Ureter (tissue), 1 donor: ENCODE data around the gene STX5. TPM values are rescaled to one million over a fixed set of nuclear protein-coding genes. Genes with fewer than 3 reads are reported as not detected.
"Not testable (repeated sequence)": the region's sequence is repeated elsewhere in the genome, so short reads cannot be mapped to it uniquely, and the experiment has no call there.

Experiments used
- DNase-seq: peaks from one replicate; pipeline ENCODE4 v3.0.0-alpha.2; 2020; ENCODE audit warnings: low spot score
- total RNA-seq: library from RNA; stranded (reverse); gene quantifications from one replicate; pipeline ENCODE4 v1.2.4, GENCODE V29; 2023
- donor health status: DM: yes; HTN: yes; CAD: no.

The STX5 gene
- total RNA-seq, 1 donor from 2014 or later: 30.1 TPM

DNA sequence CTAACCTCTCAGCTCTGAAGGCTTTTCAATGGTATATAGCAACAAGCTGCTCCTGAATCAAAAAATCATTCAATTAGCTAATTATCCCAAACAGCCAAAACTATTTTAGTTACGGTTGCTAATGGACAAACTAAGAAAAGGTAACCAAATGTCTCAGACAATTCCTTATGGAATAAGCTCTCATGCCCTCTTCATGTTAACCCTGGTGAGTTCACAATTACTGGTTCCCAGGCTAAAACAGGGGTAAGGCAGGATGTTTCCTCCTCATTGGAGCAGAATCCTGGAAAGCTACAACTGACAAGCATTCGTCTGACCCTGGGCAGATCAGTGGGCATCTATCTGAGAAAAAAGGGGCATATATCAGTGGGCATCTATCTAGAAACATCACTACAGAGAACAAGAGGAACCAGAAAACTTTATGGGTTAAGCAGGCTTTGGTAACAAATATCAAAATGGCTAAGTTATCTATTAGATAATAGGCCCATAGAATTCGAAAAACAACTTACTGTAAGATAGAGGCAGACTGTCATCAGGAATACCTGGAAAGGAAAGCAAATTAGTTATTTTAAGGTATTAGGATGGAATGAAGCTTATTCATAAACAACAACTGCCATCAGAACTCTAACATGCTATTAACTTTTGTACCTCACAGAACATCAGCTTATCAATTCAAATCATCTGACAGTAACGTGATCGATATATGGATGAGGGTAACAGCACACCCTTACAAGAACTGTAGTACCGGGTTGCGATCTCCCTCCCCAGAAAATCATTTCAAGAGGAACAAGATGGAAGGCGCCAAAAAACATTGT, 22.4 kb upstream of the STX5 start:
- DNase-seq: no peak

DNA sequence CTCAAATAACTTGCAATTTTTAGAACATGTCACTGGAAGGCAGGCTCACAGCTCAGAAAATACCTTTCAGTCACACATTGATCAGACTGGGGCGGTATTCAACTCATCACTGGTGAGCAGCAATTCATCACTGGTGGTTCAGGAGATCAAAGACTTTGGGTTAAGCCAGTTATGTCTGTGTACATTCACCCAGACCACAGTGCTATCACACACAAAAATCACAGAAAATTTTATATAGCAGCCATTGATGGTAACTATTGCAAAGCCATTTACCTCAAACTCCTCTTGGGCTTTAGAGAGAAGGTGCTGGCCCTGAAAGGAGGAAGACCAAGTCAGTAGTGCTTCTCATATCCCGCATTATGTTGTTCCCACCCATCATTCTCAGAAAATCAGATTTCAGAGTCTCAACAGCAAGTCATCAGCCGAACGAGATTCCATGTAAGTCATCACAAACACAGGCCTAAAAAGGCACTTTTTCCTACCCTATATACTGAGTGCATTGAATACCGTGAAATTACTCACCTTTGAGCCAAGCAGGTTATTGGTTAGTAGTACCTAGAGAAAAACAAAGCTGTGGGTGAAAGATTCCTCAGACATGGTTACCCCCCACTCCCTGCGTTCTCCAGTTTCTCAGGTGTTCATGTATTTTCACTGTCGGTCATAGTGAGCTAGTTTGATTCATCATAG, 21.6 kb upstream of the STX5 start:
- no peak for DNase-seq

DNA sequence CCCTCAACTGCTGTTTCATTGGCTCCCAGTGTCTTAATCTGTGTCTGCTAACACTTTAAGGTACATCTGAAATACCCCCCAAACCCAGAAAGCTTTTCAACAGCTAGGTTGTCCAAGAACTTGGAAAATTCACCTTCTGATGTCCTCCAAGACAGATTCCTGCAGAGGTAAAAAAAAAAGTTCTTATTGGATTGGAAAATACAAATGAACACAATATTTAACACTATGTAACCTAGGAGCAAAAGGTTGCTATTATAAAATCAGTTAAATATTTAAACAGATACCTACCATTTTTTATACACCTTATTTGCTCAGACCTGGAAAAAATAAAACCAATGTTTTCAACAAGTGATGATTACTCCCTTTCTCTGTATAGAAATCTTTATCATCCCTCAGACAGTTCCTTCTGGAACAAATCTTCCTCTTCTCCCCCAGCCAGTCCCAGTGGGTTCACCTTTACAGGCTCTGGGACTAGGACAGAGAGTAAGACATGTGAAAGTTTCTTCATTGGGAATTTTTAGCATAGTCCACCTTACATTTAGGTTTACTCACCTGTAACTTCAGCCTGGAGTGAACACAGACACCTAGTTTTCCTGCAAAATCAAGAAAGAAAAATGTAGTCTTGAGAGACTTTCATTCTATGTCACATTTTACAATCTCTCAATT, 20.8 kb upstream of the STX5 start:
- no peak for DNase-seq

DNA sequence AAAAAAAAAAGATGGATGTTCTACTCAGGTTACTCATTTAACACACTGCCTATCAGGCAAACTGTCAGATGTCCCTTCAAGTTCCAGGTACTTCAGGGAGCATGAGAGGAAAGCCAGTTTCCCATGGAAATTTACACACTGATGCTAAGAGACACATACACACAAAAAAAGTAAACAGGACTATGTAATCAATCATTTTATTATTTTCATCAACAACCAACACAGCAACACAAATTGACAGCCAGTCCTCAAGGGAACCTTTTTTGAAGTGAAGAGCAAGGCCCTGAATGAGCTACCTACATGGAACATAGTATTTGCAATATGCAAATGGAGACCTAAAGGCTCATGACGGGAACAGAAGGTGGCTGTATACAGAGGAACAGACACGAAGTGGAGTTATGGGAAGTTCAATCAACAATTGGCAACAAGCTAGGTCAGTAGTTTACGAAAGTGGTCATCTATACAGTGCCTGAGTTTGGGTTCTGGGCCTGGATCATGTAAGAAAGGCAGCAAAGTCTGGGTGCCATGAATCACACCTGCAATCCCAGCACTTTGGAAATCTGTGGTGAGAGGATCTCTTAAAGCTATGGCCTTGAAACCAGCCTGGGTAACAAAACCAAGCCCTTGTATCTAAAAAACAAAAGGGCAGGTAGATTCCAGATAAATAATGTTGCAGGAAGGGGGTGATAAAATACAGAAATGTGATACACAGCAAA, 20.1 kb upstream of the STX5 start:
- no peak for DNase-seq

DNA sequence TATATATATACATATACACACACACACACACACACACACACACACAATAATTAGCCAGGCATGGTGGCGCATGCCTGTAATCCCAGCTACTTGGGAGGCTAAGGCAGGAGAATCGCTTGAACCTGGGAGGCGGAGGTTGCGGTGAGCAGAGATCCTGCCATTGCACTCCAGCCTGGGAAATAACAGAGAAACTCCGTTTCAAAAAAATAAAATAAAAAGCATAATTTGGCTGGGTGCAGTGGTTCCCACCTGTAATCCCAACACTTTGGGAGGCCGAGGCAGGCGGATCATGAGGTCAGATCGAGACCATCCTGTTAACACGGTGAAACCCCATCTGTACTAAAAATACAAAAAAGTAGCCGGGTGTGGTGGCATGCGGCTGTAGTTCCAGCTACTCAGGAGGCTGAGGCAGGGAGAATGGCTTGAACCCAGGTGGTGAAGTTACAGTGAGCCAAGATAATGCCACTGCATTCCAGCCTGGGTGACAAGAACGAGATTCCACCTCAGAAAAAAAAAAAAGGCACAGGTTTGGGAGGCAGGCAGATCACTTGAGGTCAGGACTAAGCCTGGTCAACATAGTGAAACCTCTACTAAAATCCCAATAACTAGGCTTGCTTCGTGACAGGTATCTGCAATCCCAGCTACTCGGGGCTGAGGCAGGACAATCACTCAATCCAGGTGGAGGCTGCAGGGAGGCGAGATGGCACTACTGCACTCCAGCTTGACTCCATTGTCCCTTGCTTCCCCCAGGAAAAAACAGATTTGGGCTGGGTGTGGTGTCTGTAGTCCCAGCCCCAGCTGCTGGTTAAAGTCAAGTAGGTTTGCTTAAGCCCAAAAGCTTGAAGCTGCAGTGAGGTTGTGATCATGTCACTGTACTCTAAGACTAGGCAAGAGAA, 19.3 kb upstream of the STX5 start:
- no peak for DNase-seq

DNA sequence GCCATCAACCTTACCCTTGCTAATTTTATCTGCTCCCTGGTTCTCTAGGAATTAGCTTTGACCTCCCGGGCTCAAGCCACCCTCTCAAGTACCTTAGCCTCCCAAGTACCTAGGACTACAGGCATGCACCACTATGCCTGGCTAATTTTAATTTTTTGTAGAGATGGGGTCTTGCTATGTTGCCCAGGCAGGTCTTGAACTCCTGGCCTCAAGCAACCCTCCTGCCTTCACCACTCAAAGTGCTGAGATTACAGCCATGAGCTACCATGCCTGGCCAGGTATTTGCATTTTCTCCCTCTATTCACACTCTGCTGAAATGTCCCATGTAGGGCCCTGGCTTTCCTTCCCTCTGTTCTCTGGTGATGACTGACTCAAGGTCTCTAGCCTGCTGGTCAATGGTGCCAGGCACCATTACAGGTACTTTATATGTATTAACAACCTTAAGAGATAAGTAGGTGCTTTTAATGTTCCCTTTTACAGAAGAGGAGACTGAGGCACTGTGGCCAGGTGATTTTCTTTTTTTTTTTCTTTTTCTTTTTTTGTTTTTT, 16.0 kb upstream of the STX5 start:
- DNase-seq: no peak

DNA sequence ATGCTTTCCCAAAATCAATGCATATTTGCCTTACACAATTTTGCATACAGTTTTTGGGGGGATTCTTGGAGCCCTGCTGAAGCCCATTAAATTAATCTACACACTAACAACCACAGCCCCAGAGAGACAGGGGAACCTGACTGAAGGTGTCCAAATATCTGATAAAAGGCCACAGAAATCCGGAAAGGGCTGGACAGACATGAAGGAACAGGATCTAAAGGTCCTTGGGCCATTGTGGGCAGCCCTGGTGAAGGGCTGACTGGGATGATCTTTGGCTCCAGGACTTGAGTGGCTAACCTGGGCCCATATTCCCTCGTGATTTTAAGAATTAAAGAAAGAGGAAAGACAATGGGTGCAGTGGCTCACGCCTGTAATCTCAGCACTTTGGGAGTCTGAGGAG, 14.3 kb upstream of the STX5 start:
- no peak for DNase-seq

DNA sequence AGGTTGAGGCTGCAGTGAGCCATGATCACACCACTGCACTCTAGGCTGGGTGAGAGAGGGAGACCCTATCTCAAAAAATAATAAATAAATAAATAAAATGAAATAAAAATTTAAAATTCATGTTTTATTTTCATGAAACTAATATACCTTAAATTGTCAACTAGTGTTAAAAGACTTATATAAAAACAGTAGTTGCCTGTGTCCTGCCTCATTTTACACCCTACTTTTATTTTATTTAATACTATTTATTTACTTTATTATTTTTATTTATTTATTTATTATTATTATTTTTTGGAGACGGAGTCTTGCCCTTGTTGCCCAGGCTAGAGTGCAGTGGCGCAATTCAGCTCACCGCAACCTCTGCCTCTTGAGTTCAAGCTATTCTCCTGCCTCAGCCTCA, 12.3 kb upstream of the STX5 start:
- DNase-seq: no peak

DNA sequence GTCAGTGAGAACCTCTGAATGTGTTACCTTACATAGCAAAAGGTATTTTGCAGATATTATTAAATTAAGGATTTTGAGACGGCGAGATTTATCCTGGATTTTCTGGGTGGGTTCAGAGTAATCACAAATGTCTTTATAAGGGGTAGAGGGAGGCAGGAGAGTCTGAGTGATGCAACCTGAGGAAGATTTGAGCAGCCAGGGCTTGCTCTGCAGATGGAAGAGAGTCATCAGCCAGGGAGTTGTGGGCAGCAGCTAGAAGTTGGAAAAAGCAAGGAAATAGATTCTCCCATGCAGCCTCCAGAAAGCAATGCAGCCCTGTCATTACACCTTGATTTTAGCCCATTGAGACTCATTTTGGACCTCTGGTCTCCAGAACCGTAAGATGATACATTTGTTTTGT, 11.6 kb upstream of the STX5 start:
- no peak for DNase-seq

DNA sequence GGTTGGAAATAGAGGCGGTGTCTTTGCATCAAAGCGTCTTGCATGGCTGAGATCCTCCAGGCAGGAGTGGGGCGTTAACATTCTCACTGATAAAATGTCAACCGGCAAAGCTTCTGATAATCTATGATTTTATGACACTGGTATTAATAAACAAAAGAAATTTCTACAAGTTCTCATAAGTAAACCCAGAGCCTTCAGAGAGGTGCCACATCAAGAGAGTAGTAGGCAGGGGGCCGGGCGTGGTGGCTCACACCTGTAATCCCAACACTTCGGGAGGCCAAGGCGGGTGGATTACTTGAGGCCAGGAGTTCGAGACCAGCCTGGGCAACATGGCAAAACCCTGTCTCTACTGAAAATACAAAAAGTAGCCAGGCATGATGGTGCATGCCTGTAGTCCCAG, 11.0 kb upstream of the STX5 start:
- not testable (repeated sequence) for DNase-seq

DNA sequence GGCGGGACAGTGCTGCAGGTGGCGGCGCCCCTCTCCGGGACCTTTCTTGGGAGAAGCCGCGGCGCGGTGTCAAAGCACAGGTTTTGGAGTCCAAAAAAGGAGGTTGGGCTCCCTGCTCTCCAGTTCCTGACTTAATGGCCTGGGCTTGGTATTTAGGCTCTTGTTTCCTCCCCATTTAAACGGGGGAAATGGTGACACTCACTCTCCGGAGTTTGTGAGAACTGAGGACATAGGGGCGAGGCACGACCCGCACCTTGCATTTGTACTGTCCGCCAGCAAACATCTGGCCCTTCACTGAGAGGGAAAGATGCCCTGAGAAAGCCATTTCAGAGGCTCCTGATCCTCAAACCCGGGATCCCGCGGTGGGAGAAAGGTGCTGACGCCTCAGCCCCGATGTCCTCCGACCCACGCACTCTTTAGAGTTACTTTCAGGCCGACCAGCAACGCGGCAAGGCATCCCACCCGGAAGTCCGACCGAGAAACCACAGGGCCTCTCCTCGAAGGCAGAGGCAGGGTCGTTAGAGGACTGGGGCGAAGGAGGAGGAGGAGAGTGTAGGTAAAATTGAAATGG, 10.4 kb upstream of the STX5 start:
- no peak for DNase-seq

DNA sequence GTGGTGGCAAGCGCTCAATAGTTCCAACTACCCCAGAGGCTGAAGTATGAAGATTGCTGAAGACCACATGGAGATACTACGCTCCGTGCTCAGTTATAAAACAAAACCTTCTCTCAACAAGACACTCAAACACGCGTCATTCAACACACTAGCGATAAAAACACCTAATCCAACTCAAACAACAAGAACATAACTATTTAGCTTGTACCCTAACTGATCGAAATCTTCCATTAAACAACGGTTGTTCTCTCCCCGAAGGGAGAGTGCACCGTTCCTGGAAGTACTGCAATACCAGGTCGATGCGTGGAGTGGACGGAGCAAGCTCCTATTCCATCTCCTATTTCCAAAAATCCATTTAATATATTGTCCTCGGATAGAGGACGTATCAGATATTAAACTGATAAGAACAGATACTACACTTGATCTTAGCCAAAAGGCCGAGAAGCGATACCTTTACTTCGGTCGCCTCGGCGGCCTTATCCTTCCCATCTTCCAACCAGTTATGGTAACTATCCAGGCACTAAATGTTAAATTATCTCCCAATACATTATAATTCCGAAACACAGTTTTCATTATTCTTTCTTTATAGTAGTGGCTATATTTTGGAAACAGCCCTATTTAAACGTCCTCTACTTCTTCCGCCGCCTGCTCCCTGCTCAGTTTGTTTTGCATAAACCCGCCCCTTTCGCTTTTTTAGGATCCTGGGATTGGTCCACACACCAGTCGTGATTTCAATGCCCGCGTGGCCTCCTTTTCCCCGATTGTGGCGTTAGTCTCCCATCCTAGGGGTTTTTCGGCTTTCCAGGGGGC, 9.7 kb upstream of the STX5 start:
- peak; percentile 90 for DNase-seq

DNA sequence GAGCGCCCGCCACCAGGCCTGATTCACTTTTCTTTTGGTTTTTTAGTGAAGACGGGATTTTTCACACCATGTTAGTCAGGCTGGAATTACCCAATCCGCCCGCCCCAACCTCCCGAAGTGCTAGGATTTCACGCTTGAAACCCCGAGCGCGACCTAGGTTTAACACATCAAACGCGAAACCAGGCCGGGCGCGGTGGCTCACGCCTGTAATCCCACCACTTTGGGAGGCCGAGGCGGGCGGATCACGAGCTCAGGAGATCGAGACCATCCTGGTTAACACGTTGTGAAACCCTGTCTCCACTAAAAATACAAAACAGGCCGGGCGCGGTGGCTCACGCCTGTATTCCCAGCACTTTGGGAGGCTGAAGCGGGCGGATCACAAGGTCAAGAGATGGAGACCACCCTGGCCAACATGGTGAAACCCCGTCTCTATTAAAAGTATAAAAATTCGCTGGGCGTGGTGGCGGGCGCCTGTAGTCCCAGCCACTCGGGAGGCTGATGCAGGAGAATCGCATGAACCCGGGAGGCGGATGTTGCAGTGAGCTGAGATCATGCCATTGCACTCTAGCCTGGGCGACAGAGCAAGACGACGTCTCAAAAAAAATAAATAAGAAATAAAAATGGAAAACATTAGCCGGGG, 9.0 kb upstream of the STX5 start:
- DNase-seq: peak; percentile 72

DNA sequence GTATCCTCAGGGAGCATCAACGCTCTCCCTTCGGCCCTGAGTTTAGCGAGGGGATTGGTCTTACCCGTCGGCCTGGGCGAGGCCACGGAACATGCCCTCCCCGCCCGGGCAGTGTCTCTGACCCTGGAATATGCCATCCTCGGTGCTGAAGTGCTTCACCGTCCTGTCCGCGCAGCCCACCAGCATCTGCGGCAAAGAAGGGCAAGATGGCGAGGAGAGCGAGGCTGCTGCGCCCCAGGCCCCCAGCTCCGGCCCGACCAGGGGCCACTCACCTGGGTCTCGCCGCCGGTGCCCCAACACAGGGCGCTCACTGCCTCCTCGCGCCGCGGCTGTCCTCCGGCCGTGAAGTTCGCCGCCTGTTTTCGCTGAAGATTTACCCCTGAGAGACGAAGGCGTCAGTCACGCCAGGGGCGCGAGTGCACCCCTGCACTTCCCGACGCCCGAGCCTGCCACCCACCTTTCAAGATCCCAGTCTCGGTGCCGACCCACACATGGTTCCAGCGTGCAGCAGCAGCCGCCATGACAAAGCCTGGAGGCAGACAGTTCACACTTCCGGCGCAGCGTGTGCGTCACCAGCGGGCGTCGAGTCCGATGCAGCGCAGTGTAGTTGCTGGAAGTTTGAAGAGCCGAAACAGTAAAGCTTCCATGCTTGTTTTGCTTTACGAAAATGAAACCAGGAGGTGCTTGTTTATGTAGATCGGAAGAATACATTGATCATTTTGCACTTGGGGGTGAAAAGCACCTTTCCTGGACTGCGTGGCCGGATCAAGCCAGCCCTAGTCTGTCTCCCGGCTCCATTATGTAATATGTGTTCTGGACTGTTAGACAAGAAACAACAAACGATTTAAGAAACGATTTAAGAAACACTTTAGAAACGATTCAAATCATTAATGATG, 7.4 kb upstream of the STX5 start, which contains the start of gene WDR74:
Gene WDR74 (minus strand): TSS at position 541 of the 896 bp plus-strand sequence. CDS start 20 bp downstream, at position 521.
- peak; percentile 94 for DNase-seq

DNA sequence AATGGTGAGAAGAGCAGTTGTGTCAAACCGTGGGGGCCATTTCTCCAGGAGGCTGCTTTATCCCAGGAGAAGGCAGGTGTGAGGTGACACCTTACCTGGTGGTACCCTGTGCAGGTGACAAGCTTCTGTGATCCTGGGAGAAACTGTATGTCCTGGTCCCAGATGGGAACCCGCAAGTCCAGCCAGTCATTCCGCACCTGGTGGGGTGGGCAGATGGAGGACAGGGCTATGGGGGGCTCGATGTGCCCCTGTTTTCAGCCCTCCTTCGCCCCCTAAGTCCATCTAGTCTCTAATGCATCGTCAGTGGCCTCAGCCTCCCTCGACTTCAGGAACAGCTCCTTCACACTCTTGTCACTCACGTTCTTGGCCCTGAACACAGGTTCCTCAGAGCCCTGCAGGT, 3.5 kb upstream of the STX5 start:
- no peak for DNase-seq

DNA sequence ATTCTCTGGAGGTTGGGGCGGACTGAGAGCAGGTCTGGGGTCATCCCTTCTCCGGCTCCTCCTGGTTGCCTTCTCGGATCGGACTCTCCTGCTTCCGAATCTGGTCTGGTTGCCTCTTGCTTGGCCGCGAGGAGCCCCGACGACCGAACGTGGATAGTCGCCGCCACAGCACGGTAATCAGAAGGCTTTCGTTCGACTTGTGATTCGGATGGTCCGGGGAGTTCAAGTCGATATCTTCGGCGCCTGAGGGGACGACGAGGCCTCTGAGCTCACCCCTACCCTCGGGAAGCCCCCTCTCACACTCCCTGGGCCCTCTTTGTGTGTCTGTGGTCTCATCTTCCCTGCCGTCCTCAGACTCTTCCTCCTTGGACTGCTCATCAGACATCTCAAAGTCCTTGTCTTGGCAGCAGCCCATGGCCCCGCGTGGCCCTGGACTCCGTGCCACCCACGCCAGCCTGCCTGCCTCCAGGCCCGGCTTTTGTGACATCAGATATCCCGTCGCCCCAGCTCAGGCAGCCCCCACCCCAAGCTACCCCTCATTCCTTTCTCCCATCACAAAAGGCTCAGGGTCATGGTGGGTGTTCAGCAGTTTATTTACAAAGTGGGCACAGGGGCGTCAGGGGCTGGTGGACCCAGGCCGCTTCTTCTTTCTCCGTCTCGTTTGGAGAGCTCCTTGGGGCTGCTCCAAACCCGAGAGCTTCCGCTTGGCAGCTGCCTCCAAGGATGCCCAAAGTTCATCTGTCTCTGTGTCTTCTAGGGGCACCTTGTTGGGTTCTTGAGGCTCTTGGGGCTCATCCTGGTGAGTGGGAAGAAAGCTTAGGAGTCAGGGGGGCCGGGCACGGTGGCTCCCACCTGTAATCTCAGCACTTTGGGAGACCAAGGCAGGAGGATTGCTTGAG, 734 bp upstream of the STX5 start, which contains the start of gene TEX54:
Gene TEX54 (minus strand): TSS at position 506 of the 899 bp plus-strand sequence.
- DNase-seq: no peak
